GM20000 (cell line): ENCODE data around the gene IL20RB.

ENCODE experiments used
- DNase-seq: peaks from one replicate; pipeline ENCODE4 v3.0.0; 2012; ENCODE audit warnings: low spot score
- CTCF ChIP-seq: IDR thresholded peaks from 2 replicates; pipeline ENCODE4 v1.5.1; 2012; ENCODE audit warnings: mild to moderate bottlenecking, control low read depth; ENCODE audit errors: extremely low read depth, missing control alignments

The IL20RB gene

DNA sequence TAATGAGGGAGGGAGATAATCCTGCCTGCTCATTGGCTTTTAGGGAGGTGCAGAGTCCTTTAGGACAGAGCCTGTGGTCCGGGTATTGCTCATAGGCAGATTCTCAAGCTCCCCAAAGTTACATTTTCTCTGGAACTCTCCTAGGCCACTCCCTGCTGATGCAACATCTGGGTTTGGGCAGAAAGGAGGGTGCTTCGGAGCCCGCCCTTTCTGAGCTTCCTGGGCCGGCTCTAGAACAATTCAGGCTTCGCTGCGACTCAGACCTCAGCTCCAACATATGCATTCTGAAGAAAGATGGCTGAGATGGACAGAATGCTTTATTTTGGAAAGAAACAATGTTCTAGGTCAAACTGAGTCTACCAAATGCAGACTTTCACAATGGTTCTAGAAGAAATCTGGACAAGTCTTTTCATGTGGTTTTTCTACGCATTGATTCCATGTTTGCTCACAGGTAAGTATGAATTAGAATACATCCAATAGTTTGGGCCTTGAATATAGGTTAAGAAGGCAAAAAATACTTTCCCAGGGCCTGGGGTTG is at the start of gene IL20RB:
TSS of gene IL20RB (plus strand) at position 233 of the 538 bp plus-strand sequence. CDS start at position 364, 131 bp downstream.
- no peak for DNase-seq
- TF ChIP-seq CTCF: no peak

GRCh38 chr3:136908297-136908696 is 49.5 kb upstream of the IL20RB start:
- DNase-seq: no peak
- TF ChIP-seq CTCF: no peak

DNA sequence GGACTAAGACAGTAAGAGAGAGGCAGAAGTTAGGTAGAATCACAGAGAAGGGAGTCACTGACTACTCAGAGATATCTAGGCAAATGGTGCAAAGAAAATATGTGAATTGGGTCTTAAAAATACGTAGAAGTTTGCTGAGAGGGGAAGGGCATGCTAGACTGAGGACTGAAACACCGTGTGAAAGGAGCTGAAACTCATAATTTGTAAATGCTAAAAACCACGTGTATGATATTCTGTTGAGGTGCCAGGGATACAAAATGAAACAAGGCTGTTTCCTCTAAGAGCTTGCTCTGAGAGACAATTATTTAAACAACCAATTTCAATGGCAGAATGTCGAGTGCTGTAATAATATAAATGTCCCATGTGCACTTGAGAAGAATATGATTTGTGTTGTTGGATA is 48.6 kb upstream of the IL20RB start:
- no peak for TF ChIP-seq CTCF
- no peak for DNase-seq

DNA sequence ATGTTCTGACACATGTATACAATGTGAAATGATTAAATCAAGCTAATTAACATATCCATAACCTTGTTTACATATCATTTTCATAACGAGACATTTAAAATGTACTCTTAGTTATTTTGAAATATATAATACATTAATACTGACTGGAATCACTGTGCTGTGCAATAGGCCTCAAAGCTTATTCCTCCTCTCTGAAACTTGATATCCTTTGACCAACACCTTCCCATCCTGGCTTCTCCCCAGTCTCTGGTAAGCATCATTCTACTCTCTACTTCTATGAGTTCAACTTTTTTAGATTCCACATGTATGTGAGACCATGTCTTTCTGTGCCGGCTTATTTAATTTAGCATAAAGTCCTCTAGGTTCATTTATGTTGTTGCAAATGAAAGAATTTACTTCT is 47.1 kb upstream of the IL20RB start:
- no peak for TF ChIP-seq CTCF
- no peak for DNase-seq

GRCh38 chr3:136913168-136913567 is 44.6 kb upstream of the IL20RB start:
- TF ChIP-seq CTCF: no peak
- no peak for DNase-seq

GRCh38 chr3:136914739-136915138 is 43.0 kb upstream of the IL20RB start:
- TF ChIP-seq CTCF: no peak
- no peak for DNase-seq

DNA sequence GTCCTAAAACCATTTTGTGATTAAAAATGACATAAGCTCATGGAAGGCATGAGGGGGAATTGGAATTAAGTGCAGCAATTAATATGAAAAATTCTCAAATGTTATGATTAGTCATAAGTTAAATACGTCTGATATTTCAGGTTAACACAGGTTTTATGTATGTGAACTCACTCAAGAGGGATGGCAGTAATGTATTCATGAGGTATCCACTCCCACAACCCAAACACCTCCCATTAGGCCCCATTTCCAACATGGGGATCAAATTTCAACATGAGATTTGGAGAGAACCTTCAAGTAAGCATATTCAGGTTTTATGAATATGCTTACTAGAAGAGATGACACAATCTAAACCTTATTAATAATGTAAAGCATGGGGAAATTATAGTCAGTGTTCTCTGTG is 41.6 kb upstream of the IL20RB start:
- TF ChIP-seq CTCF: no peak
- no peak for DNase-seq
